ENCODE data around the gene VWA5A.
A peak's percentile ranks its signal among the peaks of the same experiment; 100 is the strongest.

The VWA5A gene

GRCh38 chr11:124193221-124194010 lies 78.2 kb downstream of the VWA5A start:
- Mint-ChIP-seq H3K4me1 (peaks cover 38% of the 10 kb centered on the region), H3K9me3 (no peaks in the 10 kb centered on the region), H3K36me3 (ENCODE audit: low read depth) (no peaks in the 10 kb centered on the region), H3K27ac (peak overlapping the region; percentile 73 to 77 (median 73)), H3K4me3 (no peak overlapping the region), H3K27me3 (ENCODE audit: low read depth) (no peaks in the 10 kb centered on the region)
- TF ChIP-seq CTCF (IDR thresholded peaks at IDR 0.05; ENCODE audit: unreplicated experiment in 3 of 3): no peak

DNA sequence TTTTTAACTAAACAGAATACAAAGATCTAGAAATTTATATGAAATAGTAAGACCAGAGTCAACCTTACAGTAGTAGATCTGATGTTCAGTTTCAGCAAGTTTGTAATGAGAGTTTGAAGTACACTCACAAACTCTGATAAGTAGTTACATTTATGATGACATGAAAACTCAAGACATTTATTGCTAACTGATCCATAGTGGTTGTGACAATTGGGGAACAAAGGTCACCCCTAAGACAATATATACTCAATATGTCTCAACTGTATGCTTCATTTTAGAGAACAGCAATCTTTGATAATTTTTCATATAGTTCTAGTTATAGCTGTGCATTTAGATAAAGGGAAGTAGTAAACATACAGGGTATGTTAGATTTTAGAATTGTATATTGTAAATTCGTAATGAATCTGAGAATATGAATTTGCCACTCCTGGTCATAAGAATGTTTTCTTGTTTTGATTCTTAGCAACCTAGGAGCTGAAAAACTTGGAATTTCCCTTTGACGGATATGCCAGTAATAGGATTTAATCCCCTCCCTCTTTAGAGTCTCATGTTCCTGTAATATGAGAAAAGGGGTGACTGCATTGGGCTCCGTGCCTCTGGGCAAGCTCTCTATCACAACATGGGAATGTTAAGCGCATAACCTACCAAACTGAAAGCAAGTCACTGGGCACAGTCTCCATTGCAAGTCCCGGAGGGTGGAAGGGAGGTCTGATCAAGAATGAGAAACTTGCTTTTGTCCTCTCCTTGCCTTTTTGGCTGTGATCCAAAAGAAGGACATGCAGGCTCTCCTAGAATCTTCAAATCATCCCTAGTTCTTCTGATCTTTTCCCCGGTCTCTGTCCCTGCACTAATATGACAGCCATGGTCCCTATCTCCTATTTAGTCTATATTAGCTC lies 79.3 kb downstream of the VWA5A start:
- peaks cover 2% of the 10 kb centered on the region for H3K9me3 Mint-ChIP-seq
- no peak for TF ChIP-seq CTCF (IDR thresholded peaks at IDR 0.05; ENCODE audit: unreplicated experiment in 3 of 3)
- no peaks in the 10 kb centered on the region for H3K36me3 Mint-ChIP-seq (ENCODE audit: low read depth)
- H3K27me3 Mint-ChIP-seq (ENCODE audit: low read depth): no peaks in the 10 kb centered on the region
- peaks cover 32% of the 10 kb centered on the region for H3K4me1 Mint-ChIP-seq
- H3K27ac Mint-ChIP-seq: peak overlapping the region; percentile 73 to 77 (median 73)
- peak overlapping the region in 1 of 3 experiments; percentile 43 for H3K4me3 Mint-ChIP-seq

DNA sequence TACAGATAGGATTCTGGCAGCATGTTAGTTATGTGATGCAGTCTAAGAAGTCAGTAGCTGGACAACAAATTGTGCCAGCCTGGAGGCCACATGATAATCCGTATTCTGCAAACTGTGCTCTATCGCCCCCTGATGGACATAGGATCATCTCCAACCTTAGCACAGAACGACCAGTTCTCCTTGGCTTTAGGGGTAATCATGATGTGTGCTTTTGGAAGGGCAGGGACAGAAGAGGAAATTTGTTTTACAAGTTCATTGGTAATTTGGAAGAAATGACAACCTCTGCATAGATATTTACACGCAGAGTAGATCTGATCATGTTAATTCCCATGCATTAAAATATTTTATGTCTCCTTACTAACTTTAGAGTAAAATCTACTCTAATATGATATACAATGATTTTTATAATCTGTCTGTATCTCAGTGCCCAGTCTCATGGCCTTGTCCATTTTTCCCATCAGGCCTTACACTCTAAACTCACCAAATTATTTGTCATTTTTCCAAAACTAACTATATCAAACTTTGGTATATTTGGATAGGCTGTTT lies 80.0 kb downstream of the VWA5A start:
- Mint-ChIP-seq H3K27ac (peak overlapping the region in 1 of 3 experiments; percentile 73), H3K4me1 (peaks cover 24% of the 10 kb centered on the region), H3K27me3 (ENCODE audit: low read depth) (no peaks in the 10 kb centered on the region), H3K9me3 (peaks cover 2% of the 10 kb centered on the region), H3K4me3 (peak overlapping the region in 1 of 3 experiments; percentile 43), H3K36me3 (ENCODE audit: low read depth) (no peaks in the 10 kb centered on the region)
- TF ChIP-seq CTCF (IDR thresholded peaks at IDR 0.05; ENCODE audit: unreplicated experiment in 3 of 3): peak; percentile 16 to 51 (median 30)

All from nephron (organoid).